Measurements from ENCODE around the gene SOX10. TPM values are rescaled to one million over a fixed set of nuclear protein-coding genes. Genes with fewer than 3 reads are reported as not detected.
A peak's percentile ranks its signal among the peaks of the same experiment; 100 is the strongest.

Gene SOX10
- total RNA-seq, 4 donors from 2014 or later, result 15.2 to 30.8 (median 20.5) TPM

- H3K9me3 ChIP-seq, result no peaks in the 10 kb centered on the region
- TF ChIP-seq POLR2A (IDR thresholded peaks at IDR 0.05) (no peak), POLR2AphosphoS5 (IDR thresholded peaks at IDR 0.05) (no peak), EP300 (IDR thresholded peaks at IDR 0.05) (no peak)
- TF ChIP-seq, protein P1, sequence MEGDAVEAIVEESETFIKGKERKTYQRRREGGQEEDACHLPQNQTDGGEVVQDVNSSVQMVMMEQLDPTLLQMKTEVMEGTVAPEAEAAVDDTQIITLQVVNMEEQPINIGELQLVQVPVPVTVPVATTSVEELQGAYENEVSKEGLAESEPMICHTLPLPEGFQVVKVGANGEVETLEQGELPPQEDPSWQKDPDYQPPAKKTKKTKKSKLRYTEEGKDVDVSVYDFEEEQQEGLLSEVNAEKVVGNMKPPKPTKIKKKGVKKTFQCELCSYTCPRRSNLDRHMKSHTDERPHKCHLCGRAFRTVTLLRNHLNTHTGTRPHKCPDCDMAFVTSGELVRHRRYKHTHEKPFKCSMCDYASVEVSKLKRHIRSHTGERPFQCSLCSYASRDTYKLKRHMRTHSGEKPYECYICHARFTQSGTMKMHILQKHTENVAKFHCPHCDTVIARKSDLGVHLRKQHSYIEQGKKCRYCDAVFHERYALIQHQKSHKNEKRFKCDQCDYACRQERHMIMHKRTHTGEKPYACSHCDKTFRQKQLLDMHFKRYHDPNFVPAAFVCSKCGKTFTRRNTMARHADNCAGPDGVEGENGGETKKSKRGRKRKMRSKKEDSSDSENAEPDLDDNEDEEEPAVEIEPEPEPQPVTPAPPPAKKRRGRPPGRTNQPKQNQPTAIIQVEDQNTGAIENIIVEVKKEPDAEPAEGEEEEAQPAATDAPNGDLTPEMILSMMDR (IDR thresholded peaks at IDR 0.05), result no peak
- peak overlapping the region; percentile 61 for H3K27ac ChIP-seq
- H3K27me3 ChIP-seq, result no peaks in the 10 kb centered on the region
- no peak for DNase-seq (ENCODE audit: low spot score in 2 of 2)
- H3K4me1 ChIP-seq, result no peaks in the 10 kb centered on the region
- peaks cover 4% of the 10 kb centered on the region for H3K36me3 ChIP-seq
- peak overlapping the region; percentile 36 for H3K4me3 ChIP-seq
- 70% methylated on average over 49 of the region's 84 CpGs for WGBS
These were observed 1.2 kb downstream of the SOX10 start for GRCh38 chr22:37982938-37983859.

GRCh38 chr22:37982151-37982785 is 2.1 kb downstream of the SOX10 start:
- Histone ChIP-seq H3K9me3 (no peaks in the 10 kb centered on the region), H3K4me1 (no peaks in the 10 kb centered on the region), H3K4me3 (peak overlapping the region; percentile 36), H3K27me3 (no peaks in the 10 kb centered on the region), H3K36me3 (peaks cover 4% of the 10 kb centered on the region), H3K27ac (no peak overlapping the region)
- TF ChIP-seq POLR2AphosphoS5 (IDR thresholded peaks at IDR 0.05) (no peak), EP300 (IDR thresholded peaks at IDR 0.05) (no peak), POLR2A (IDR thresholded peaks at IDR 0.05) (no peak)
- TF ChIP-seq, protein P1 (IDR thresholded peaks at IDR 0.05), result no peak
- no peak for DNase-seq (ENCODE audit: low spot score in 2 of 2)
- WGBS, result 65% methylated on average over 8 of the region's 8 CpGs

DNA sequence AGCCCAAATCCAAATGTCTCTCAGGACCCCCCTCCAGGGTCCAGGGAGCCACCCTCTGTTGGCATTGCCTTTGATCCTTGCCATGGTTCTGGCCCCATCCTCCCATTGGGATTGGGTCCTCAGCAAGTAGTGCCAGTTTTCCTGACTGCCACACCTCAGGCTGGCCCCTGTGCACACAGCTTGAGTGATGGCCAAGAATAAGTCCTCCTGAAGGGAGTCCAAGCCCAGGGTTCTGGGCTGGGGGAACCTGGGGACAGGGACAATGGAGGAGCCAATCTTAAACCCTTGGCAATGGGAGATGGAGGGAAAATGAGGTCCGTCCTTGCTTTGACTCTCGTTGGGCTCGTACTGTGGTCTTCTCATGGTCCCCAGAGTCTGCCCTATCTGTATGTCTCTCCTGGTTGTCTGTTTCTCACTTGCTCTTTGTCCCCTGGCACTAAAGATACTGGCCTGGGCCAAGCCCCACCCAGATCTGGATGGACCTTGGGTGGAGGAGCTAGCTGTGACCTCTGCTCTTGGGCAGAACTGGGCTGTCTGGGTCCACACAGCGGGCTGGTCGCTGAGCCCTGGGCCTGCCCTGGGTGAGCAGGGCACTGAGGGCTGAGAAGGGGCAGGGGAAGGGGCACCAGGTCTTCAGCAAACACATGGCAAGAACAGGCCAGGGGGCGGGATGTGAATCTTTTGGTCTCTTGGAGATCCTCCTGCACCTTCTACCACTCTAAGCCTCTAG is 2.9 kb downstream of the SOX10 start:
- no peaks in the 10 kb centered on the region for H3K4me1 ChIP-seq
- peaks cover under 1% of the 10 kb centered on the region for H3K36me3 ChIP-seq
- no peak for DNase-seq (ENCODE audit: low spot score in 2 of 2)
- no peaks in the 10 kb centered on the region for H3K27me3 ChIP-seq
- H3K27ac ChIP-seq, result no peak overlapping the region
- peak overlapping the region; percentile 36 for H3K4me3 ChIP-seq
- 76% methylated on average over 5 of the region's 6 CpGs for WGBS
- TF ChIP-seq EP300 (IDR thresholded peaks at IDR 0.05) (no peak), POLR2AphosphoS5 (IDR thresholded peaks at IDR 0.05) (no peak), POLR2A (IDR thresholded peaks at IDR 0.05) (no peak)
- TF ChIP-seq, protein P1 (IDR thresholded peaks at IDR 0.05), result no peak
- no peaks in the 10 kb centered on the region for H3K9me3 ChIP-seq

- no peaks in the 10 kb centered on the region for H3K27me3 ChIP-seq
- no peak for DNase-seq (ENCODE audit: low spot score in 2 of 2)
- no peaks in the 10 kb centered on the region for H3K9me3 ChIP-seq
- H3K4me3 ChIP-seq, result peak overlapping the region; percentile 36
- no peaks in the 10 kb centered on the region for H3K36me3 ChIP-seq
- WGBS, result 78% methylated on average over 8 of the region's 8 CpGs
- TF ChIP-seq POLR2AphosphoS5 (IDR thresholded peaks at IDR 0.05) (no peak), EP300 (IDR thresholded peaks at IDR 0.05) (no peak), POLR2A (IDR thresholded peaks at IDR 0.05) (no peak)
- TF ChIP-seq, protein P1 (IDR thresholded peaks at IDR 0.05), result no peak
- H3K4me1 ChIP-seq, result no peaks in the 10 kb centered on the region
- H3K27ac ChIP-seq, result no peak overlapping the region
These were observed 4.6 kb downstream of the SOX10 start for GRCh38 chr22:37979782-37980181.
